ENCODE results near the gene ARMC3.
"Not testable (repeated sequence)": the region's sequence is repeated elsewhere in the genome, so short reads cannot be mapped to it uniquely, and the experiment has no call there.

The ARMC3 gene

DNA sequence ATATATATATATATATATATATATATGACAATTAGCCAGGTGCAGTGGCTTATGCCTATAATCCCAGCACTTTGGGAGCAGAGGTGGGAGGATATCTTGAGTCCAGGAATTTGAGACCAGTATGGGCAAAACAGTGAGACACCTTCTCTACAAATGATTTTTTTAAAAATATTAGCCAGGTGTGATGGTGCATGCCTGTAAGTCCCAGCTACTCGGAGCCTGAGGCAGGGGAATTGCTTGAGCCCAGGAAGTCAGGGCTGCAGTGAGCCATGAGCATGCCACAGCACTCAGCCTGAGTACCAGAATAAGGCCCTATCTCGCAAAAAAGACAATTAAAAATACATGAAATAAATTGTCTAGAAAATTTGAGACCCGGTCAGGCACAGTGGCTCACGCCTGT is 120.3 kb downstream of the ARMC3 start:
- no peak for DNase-seq (ENCODE audit: low read depth in 2 of 2)

DNA sequence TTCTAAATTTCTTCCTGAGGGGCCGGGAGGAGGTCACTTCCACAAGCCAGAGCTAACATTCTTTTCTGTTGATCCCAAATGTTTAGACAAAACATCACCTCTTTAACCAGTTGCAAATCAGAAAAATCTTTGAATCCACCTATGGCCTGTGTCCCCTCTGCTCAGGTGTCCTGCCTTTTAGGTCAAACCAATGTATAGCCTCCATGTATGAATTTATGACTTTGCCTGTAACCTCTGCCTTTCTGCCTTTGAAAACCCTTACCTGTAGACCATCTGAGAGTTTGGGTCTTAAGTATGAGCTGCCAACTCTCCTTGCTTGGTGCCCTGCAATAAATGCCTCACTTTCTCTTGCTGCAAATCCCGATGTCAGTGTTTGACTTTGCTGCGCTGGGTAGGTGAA is 123.4 kb downstream of the ARMC3 start:
- DNase-seq (ENCODE audit: low read depth in 2 of 2) = no peak

DNA sequence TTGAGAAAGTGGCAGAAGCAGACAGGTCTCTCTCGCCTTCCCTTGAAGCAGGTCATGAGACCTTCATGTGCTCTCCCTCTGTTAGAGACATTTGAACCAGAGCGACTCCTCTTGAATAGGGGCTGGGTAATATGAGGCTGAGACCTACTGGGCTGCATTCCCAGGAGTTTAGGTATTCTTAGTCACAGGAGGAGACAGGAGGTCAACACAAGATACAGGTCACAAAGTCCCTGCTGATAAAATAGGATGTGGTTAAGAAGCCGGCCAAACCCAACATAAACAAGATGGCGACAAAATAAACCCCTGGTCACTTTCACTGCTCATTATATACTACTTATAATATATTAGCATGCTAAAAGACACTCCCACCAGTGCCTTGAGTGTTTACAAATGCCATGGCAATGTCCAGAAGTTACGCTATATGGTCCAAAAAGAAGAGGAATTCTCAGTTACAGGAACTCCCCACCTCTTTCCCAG is 124.0 kb downstream of the ARMC3 start:
- no peak for DNase-seq (ENCODE audit: low read depth in 2 of 2)

DNA sequence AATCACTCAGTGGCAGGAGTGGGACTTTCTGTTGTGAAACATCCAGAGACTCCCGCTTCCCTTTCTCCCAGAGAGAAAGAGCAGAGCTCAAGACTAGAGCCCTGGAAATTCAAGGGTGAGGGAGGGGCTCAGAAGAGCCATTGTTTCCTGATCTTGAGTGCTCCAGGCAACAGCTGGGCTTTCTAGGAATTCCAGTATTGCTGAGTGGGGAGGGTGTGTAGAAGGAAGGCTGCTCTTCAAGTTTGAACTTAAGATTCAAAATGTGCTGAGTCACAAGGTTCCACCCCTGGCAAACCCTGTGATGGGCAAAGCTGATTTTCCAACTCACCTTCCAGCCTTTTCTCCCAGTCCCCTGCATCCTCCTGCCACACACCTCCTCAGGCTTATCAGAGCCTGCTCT is 125.2 kb downstream of the ARMC3 start:
- DNase-seq (ENCODE audit: low read depth in 2 of 2) = no peak

DNA sequence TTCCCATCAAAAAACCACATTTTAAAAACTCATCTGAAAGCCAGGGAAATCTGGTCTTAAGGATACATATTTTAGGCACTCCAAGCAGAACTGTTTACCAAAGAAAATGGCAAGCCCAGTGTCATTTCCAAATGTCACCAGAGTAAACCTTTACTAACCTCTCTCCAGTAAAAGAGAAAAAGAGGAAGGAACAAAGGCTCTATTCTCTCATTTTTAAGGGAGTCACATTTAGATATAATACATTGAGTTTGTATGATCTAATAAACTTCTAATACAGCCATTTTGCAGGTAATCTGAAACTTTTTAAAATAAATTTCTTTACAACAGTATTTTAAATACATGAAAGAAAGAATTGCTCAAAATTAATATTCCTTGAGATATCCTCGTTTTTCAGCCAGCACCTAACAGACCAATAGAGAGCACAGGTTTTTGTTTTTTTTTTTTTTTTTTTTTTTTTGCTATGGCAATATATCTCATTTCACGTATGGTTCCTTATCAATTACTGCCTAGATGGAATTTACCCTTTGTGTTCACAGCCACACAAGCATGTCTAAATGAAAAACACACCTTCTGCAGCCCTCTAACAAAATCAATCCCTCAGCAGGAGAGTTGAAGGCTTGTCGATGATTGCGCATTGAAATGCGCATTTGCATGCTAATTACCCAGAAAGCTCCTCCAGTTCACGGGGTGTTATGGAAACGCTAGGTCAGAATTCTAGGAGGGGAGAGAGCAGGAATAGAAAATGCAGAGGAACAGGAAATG is 127.8 kb downstream of the ARMC3 start:
- DNase-seq (ENCODE audit: low read depth in 2 of 2) = no peak

DNA sequence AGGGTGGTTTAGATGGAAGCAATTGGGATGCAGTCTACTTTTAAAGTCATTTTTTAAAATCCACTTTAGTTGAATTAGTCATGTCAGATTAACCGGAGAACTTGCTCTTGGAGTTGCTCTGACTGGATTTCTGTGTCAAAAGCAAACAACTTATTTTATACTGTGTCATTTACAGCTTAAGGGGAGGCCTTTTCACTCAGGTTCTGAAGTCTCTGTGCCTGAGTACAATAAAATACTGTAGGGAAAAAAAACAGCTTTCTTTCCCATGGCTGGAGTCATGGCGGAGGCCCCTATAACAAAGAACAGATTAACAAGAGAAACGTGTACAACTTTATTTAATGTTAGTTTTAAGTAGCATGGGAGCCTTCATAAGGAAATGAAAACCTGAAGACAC is 128.3 kb downstream of the ARMC3 start:
- DNase-seq (ENCODE audit: low read depth in 2 of 2) = no peak

DNA sequence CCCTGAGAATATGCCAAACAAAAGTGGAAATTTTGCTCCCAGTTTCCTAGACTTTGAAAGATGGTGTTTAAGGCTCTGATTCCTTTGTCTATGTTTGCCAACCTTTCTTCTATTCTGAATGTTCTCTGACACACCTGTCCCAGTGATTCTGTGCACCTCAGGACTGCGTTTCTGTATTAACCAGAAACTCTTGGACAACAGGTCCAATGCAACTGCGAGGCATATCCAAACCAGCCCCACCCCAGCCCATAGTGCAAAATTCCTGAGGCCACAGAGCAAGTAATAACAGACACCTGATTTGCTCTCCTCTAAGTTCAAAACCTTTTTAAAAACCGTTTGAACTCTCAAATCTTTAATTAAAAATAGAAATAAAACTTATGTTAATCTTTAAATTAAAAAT is 130.5 kb downstream of the ARMC3 start:
- no peak for DNase-seq (ENCODE audit: low read depth in 2 of 2)

DNA sequence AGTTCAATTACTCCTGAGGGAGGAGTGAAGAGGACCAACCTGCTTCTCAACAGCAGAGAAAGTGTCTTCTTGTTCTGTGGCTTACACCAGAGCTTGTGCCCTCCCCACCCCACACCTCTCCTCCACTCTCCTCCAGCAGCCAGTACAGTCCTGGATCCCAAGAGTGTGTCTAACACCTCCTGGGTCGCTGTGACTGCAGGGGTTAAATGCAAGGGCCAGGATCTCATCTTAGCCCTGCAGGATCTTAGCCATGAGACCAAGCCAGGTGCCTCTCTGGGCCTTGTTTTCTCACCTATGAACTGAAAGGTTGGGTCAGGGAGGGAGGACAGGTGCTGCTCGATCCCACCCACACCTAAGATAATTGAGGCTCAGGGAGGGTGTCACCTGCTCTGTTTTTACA is 133.1 kb downstream of the ARMC3 start:
- no peak for DNase-seq (ENCODE audit: low read depth in 2 of 2)

DNA sequence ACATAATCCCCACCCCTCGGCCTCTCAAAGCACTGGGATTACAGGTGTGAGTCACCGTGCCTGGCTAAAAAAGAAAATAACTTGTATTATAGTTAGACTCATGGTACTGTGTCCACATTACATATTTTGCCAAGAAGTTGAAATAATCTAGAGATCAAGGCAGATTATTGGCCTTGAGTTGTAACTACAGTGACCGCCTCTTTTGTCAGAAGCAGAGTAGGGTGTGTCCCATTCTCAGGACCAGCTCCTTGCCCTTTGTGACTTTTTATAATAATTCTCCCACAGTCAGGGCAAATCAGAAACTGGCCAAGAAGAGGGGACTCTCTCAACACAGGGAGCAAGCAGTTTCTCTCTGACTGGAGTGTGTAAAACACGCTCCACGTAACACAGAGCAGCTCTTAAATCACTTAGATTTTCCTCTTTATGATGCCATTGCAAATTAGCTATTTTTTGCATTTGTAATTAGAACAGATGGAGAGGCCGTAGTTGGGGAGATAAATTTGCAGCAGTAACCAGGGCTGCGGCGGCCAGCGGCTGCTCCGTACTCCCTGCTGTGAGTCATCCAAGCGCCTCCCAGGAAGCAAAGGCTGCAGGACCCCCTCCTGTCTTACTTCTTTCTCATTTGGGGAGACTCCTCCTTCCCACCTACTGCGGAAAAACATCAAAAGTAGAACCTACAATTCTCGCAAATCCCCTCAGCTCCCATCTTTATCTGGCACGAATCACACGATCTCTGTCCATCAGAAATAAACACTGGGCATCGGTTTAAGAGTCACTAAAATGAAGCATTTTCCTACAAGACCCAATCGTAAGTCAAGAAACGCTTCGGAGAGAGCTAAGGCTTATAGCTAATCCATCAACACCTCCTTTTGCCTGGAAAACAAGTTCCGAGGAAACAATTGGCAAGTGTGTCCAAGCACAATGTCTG is 135.5 kb downstream of the ARMC3 start:
- no peak for DNase-seq (ENCODE audit: low read depth in 2 of 2)

DNA sequence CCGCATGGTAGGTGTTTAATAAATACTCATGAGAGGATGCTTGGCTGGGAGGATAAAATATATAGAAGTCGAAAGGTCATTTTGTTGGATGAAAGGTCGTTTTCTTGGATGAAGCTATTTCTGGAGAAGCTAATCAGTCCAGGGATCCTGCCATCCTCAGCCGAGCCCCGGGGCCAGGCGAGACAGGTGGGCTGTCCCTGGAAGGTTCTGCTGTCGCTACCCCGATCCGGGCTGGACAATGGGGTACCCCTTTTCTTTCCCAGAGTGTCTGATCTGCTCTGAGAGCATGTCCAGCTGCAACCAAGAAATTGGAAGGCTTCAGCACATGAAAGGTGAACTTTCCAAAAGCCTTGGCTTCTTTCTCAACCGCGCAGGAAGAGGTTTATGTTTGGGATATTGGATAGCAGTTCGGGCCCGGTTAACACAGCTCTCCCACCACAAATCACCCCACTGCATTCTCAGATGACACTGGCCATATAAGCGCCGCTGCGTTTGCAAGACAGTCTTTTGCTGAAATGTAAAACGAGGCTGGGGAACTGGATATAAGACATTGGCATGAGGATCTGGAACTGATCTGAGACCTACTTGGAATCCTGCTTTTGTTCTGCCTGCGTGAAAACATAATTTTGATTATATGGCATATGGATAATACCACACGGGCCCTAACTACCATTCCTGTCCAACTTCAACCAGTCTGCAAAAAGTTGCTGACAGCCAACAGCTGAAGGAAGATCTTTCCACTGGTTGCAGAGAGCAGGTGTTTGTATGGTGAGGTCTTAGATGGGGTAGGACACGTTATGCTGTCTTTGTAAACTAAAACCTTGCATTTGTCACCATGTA is 136.3 kb downstream of the ARMC3 start:
- no peak for DNase-seq (ENCODE audit: low read depth in 2 of 2)

DNA sequence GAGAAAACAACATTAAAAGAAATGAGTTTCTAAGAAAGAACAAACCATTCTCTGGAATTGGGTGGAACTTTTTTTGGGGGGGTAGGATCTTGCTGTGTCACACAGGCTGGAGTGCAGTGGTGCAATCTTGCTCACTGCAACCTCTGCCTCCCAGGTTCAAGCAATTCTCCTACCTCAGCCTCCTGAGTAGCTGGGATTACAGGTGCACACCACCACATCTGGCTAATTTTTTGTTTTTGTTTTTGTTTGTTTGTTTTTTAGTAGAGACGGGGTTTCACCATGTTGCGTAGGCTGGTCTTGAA is 136.9 kb downstream of the ARMC3 start:
- not testable (repeated sequence) for DNase-seq (ENCODE audit: low read depth in 2 of 2)

DNA sequence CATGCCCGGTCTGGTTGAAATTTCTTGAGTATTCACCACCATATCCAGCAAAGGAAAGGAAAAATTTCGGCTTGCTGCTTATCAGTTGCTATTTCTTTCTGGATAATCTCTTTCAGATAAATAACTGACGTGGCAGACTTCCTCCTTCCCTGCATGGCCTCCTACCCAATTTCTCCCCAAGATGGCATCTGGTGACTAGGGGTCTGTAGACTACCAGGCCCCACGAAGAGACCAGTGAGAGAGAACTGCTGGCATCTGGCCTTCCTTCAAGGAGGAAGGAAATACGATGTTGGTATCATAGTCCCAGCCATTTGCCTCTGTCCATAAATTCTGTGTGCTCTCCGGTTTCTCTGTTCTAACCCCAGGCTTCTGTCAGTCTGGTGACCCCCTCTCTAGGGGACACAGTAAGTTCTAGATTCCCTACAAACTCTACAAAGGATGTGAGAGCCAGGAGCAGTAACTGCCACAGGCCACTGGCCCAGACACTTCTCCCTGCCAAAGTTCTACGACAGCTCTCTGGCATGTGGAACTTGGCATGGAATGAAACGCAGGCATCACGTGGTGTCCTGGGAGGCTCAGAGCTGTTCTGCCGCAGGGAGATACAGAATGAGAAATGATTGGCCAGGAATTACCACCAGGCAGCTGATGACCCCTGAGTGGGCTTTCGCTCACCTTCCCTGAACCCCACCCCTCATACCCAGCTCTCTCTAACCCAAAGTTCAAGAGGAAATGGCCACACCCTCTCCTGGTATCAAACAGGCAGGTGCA is 137.5 kb downstream of the ARMC3 start:
- no peak for DNase-seq (ENCODE audit: low read depth in 2 of 2)

DNA sequence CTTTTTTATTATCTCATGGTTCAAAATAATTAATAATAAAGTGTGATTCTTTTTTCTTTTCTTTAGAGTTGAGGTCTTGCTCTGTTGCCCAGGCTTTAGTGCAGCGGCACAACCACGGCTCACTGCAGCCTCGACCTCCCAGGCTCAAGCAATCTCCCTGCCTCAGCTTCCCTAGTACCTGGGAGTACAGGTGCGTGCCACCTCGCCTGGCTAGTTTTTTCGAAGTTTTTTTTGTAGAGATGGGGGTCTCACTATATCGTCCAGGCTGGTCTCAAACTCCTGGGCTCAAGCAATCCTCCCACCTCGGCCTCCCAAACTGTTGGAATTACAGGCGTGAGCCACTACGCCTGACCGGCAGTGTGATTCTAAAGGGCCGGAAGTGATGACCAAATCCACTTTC is 139.5 kb downstream of the ARMC3 start:
- DNase-seq (ENCODE audit: low read depth in 2 of 2) = no peak

DNA sequence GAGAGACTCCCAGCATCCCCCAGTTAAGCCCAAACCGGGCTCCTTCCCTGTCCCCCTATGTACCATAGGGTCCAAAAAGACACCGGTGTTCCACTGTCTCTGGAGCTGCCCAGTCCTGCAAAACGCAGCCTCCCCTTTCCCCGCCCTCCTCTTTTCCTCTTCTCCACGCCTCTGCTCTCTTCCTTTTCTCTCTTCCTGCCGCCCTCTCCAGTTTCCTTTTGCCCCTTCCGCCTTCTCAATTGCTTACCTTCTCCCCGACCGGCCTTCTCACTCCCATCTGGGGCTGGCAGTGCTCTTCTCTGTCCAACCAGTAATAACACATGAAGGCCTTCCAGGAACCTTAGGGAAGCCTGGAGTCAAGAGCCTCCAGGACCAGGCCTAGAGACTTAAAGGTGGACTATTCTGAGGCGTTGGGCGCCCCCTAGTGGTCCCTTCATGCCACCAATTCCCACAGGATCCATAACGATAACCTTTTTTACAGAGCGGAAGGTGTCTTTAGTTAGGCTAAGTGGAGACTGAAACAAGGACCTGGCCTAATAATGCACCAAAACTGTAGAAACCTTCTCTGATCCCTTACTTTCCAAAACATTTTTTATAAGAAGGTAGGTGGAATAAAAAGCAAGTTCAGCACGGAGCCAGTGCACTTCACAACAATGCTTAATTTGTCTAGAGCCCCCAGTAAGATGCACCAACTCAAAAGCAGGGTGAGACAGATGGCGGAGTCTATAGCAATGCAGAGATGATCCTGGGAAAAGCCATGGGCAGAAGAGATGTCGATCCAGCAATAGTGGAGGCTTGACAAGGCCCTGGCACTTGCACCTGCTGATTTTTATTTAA is 140.3 kb downstream of the ARMC3 start:
- DNase-seq (ENCODE audit: low read depth in 2 of 2) = peak; percentile 33 to 60

DNA sequence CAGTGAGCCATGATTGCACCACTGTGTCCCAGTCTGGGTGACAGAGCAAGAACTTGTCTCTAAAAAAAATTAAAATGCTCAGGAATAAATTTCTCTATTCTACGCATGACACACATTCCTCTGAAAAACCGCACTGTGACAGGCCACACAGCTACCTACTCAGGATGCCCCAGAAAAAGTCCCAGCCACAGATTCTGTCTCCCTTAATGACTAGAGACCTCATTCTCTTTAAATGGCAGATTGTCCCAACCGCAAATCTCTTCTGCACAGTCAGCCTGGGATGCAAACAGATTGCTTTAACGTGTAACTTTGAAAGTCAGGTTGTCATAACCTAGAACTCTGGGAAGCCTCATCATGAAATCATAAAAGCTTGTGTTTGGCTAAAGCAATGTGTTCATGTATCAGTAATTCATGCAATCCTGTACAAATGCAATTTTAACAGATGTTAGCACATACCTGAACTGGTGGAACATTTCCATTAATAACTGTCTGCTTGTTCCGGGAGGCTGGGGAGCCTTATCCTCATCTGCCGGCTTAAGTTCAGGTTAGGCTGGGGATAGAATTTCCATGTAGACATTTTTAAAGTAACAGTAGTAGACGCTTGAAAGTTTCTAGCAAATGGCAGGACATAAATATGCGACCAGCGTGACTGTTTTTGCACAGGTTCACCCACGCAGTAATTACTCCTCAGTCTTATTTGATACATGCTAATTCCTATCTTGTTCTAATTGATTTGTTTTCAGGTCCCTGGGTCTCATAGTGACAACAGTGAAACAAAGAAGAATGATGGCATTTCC is 141.4 kb downstream of the ARMC3 start:
- DNase-seq (ENCODE audit: low read depth in 2 of 2) = no peak

DNA sequence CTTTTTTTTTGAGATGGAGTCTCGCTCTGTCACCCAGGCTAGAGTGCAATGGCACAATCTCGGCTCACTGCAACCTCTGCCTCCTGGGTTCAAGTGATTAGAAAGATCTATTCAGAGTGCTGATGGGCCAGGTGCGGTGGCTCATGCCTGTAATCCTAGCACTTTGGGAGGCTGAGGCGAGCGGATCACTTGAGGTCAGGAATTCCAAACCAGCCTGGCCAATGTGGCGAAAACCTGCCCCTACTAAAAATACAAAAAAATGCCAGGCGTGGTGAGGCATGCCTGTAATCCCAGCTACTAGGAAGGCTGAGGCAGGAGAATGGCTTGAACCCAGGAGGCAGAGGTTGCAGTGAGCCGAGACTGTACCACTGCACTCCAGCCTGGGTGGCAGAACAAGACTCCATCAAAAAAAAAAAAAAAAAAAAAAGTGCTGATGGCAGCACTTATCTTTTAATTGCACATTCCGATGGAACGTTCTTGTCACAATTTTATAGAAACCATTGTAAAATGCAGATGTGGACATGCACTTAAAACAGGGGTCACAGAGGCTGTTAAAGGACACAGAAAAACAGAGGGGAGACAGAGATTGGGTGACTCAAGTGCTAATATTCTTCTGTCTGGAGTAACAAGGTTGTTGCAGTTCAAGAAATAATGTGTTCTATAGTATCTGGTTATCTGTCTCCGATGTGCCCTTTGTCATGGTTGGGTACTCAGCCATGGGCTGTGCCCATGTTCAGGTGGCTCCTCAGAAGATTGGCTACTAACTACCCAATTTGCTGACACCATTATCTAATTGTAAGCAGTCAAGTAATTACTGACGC is 142.4 kb downstream of the ARMC3 start:
- DNase-seq (ENCODE audit: low read depth in 2 of 2) = not testable (repeated sequence)

DNA sequence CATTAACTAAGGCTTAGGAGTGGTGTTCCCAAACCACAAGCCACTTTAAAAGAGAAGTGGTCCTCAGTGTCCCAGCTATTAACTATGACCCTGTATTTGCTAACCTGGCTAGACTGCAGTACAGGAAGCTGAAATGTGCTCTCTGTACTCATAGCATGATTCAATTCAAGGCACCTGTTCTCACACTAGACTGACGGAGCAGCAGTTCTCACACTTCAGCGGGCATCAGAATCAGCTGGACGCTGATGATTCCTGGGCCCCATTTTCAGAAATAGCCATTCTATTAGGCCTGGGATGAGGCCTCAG is 143.0 kb downstream of the ARMC3 start:
- DNase-seq (ENCODE audit: low read depth in 2 of 2) = no peak

DNA sequence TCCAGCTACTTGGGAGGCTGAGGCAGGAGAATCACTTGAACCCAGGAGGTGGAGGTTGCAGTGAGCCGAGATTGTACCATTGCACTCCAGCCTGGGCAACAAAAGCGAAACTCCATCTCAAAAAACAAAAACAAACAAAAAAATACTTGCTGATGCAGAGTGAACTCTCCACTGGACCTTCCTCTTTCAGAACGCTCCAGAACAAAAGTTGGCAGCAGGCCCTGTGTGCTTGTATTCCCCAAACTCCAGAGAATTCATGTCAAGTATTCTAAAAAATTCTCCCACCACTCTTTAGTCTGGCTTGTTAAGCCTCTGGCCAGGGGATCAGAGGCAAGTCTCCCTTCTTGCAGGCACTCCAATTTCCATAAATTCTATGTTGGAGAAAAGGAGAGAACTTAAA is 144.7 kb downstream of the ARMC3 start:
- DNase-seq (ENCODE audit: low read depth in 2 of 2) = not testable (repeated sequence)

DNA sequence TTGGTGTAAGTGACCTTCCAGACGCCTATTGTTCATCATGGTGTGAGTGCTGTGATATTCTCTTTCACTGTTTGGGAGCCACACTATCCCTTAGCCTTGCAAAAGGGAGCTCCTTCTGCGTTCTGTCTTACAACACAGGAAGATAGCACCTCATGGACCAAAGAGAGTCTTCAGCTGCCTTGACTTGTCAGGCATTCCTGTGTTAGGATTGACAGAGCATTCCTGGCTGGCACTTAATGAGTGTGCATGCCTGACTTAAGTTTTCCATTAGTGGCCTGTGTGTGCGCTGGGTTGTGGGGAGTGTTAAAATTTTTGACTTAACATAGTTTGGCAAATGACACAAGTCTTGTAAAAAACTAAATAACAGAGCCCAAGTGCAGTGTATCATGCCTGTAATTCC is 145.7 kb downstream of the ARMC3 start:
- DNase-seq (ENCODE audit: low read depth in 2 of 2) = no peak
